ENCODE data around the gene TRDMT1. TPM values are rescaled to one million over a fixed set of nuclear protein-coding genes. Genes with fewer than 3 reads are reported as not detected.

Gene TRDMT1
- total RNA-seq, 1 donor from 2014 or later = 14.3 TPM

DNA sequence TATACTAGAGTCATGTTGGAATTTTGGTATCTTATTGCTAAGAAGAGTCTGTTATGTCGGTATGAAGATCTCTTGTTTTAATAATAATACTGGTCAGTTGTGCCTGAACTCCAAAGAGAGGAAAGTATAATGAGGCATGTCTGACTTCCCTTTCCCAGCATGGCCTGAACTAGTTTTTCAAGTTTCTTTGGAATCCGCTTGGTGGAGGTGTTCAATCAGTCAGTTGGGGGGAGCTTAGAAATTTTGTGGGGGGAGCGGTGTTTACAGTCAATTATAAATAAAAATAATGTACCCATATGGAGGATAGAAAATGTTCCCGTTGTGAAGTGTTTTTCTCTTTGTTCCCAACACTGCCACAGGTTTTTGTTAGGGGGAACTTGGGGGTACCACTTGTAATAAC is 1.5 kb upstream of the TRDMT1 start:
- Mint-ChIP-seq H3K9me3 (ENCODE audit: low read depth) (peaks cover 7% of the 10 kb centered on the region), H3K4me1 (ENCODE audit: low read depth) (peaks cover 40% of the 10 kb centered on the region), H3K27ac (no peak overlapping the region), H3K36me3 (ENCODE audit: insufficient read depth) (no peaks in the 10 kb centered on the region), H3K27me3 (no peaks in the 10 kb centered on the region), H3K4me3 (ENCODE audit: low read depth) (no peak overlapping the region)
- TF ChIP-seq, protein P1, sequence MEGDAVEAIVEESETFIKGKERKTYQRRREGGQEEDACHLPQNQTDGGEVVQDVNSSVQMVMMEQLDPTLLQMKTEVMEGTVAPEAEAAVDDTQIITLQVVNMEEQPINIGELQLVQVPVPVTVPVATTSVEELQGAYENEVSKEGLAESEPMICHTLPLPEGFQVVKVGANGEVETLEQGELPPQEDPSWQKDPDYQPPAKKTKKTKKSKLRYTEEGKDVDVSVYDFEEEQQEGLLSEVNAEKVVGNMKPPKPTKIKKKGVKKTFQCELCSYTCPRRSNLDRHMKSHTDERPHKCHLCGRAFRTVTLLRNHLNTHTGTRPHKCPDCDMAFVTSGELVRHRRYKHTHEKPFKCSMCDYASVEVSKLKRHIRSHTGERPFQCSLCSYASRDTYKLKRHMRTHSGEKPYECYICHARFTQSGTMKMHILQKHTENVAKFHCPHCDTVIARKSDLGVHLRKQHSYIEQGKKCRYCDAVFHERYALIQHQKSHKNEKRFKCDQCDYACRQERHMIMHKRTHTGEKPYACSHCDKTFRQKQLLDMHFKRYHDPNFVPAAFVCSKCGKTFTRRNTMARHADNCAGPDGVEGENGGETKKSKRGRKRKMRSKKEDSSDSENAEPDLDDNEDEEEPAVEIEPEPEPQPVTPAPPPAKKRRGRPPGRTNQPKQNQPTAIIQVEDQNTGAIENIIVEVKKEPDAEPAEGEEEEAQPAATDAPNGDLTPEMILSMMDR (IDR thresholded peaks at IDR 0.05; ENCODE audit: unreplicated experiment) = no peak
- no peak for DNase-seq (ENCODE audit: low spot score, unreplicated experiment)

- peak overlapping the region; percentile 89 for H3K4me3 Mint-ChIP-seq (ENCODE audit: low read depth)
- no peaks in the 10 kb centered on the region for H3K27me3 Mint-ChIP-seq
- H3K4me1 Mint-ChIP-seq (ENCODE audit: low read depth) = peaks cover 39% of the 10 kb centered on the region
- no peaks in the 10 kb centered on the region for H3K36me3 Mint-ChIP-seq (ENCODE audit: insufficient read depth)
- TF ChIP-seq, protein P1 (IDR thresholded peaks at IDR 0.05; ENCODE audit: unreplicated experiment) = no peak
- no peak for DNase-seq (ENCODE audit: low spot score, unreplicated experiment)
- H3K27ac Mint-ChIP-seq = peak overlapping the region; percentile 98
- peaks cover 7% of the 10 kb centered on the region for H3K9me3 Mint-ChIP-seq (ENCODE audit: low read depth)
These were observed 1.0 kb upstream of the TRDMT1 start for GRCh38 chr10:17202506-17202905.

- Mint-ChIP-seq H3K36me3 (ENCODE audit: insufficient read depth) (no peaks in the 10 kb centered on the region), H3K27ac (peak overlapping the region; percentile 98), H3K27me3 (no peaks in the 10 kb centered on the region), H3K4me1 (ENCODE audit: low read depth) (peaks cover 38% of the 10 kb centered on the region), H3K4me3 (ENCODE audit: low read depth) (peak overlapping the region; percentile 89), H3K9me3 (ENCODE audit: low read depth) (peaks cover 7% of the 10 kb centered on the region)
- DNase-seq (ENCODE audit: low spot score, unreplicated experiment) = no peak
- TF ChIP-seq, protein P1 (IDR thresholded peaks at IDR 0.05; ENCODE audit: unreplicated experiment) = no peak
These were observed 283 bp upstream of the TRDMT1 start for GRCh38 chr10:17201794-17202116.

GRCh38 chr10:17200001-17200911 is 1.2 kb downstream of the TRDMT1 start:
- no peaks in the 10 kb centered on the region for H3K27me3 Mint-ChIP-seq
- H3K4me3 Mint-ChIP-seq (ENCODE audit: low read depth) = peak overlapping the region; percentile 89
- no peak for DNase-seq (ENCODE audit: low spot score, unreplicated experiment)
- H3K4me1 Mint-ChIP-seq (ENCODE audit: low read depth) = peaks cover 38% of the 10 kb centered on the region
- TF ChIP-seq, protein P1 (IDR thresholded peaks at IDR 0.05; ENCODE audit: unreplicated experiment) = no peak
- H3K9me3 Mint-ChIP-seq (ENCODE audit: low read depth) = peaks cover 7% of the 10 kb centered on the region
- H3K36me3 Mint-ChIP-seq (ENCODE audit: insufficient read depth) = no peaks in the 10 kb centered on the region
- peak overlapping the region; percentile 98 for H3K27ac Mint-ChIP-seq

- no peak for DNase-seq (ENCODE audit: low spot score, unreplicated experiment)
- Mint-ChIP-seq H3K27ac (peak overlapping the region; percentile 14), H3K4me1 (ENCODE audit: low read depth) (peaks cover 38% of the 10 kb centered on the region), H3K36me3 (ENCODE audit: insufficient read depth) (no peaks in the 10 kb centered on the region), H3K27me3 (no peaks in the 10 kb centered on the region), H3K4me3 (ENCODE audit: low read depth) (peak overlapping the region; percentile 51), H3K9me3 (ENCODE audit: low read depth) (peaks cover 7% of the 10 kb centered on the region)
- TF ChIP-seq, protein P1 (IDR thresholded peaks at IDR 0.05; ENCODE audit: unreplicated experiment) = no peak
These were observed 2.1 kb downstream of the TRDMT1 start for GRCh38 chr10:17199351-17199804.

Data from progenitor cell of endocrine pancreas (in vitro differentiated cells).